Stromal cell of bone marrow (primary cell): ENCODE results near the gene HRK.

ENCODE experiments used
- DNase-seq: peaks from one replicate; pipeline ENCODE4 v3.0.0-alpha.2; 2012; ENCODE audit warnings: low read depth

The HRK gene

GRCh38 chr12:116867523-116867922 lies 13.7 kb downstream of the HRK start:
- DNase-seq = no peak

- DNase-seq = peak; percentile 79
Observed at GRCh38 chr12:116864371-116865160, 16.7 kb downstream of the HRK start.

- peak; percentile 65 for DNase-seq
Observed at GRCh38 chr12:116863275-116863767, 17.9 kb downstream of the HRK start.

- DNase-seq = no peak
Observed at GRCh38 chr12:116862167-116862566, 19.1 kb downstream of the HRK start.

- peak; percentile 62 for DNase-seq
Observed at GRCh38 chr12:116861320-116861719, 19.9 kb downstream of the HRK start.

- DNase-seq = no peak
Observed at GRCh38 chr12:116860263-116860662, 21.0 kb downstream of the HRK start.

- no peak for DNase-seq
Observed at GRCh38 chr12:116859079-116859478, 22.2 kb downstream of the HRK start.

GRCh38 chr12:116856729-116857128 lies 24.5 kb downstream of the HRK start:
- DNase-seq = no peak

GRCh38 chr12:116855744-116856470 lies 25.3 kb downstream of the HRK start:
- no peak for DNase-seq

- DNase-seq = no peak
Observed at GRCh38 chr12:116853507-116853906, 27.7 kb downstream of the HRK start.

- no peak for DNase-seq
Observed at GRCh38 chr12:116852303-116852702, 28.9 kb downstream of the HRK start.

GRCh38 chr12:116849216-116849615 lies 32.0 kb downstream of the HRK start:
- DNase-seq = no peak

GRCh38 chr12:116843085-116843484 lies 38.2 kb downstream of the HRK start:
- no peak for DNase-seq

- DNase-seq = no peak
Observed at GRCh38 chr12:116839287-116839830, 41.9 kb downstream of the HRK start.

GRCh38 chr12:116838365-116838764 lies 42.9 kb downstream of the HRK start:
- no peak for DNase-seq

- DNase-seq = no peak
Observed at GRCh38 chr12:116837097-116837496, 44.1 kb downstream of the HRK start.

- DNase-seq = no peak
Observed at GRCh38 chr12:116835484-116835883, 45.8 kb downstream of the HRK start.

- DNase-seq = no peak
Observed at GRCh38 chr12:116833474-116833873, 47.8 kb downstream of the HRK start.

GRCh38 chr12:116832353-116832752 lies 48.9 kb downstream of the HRK start:
- no peak for DNase-seq

GRCh38 chr12:116827432-116827831 lies 53.8 kb downstream of the HRK start:
- no peak for DNase-seq

- DNase-seq = no peak
Observed at GRCh38 chr12:116821291-116821690, 60.0 kb downstream of the HRK start.

- DNase-seq = no peak
Observed at GRCh38 chr12:116820064-116820656, 61.1 kb downstream of the HRK start.
